ENCODE results near the gene CAMK1D.

GRCh38 chr10:12828736-12829135 is 479.4 kb downstream of the CAMK1D start:
- TF ChIP-seq POLR2A (IDR thresholded peaks at IDR 0.05) (no peak), CTCF (IDR thresholded peaks at IDR 0.05) (no peak)

All from right lobe of liver (tissue), 4 donors.